CD8-positive, alpha-beta memory T cell (primary cell): ENCODE data around the gene TMEM131L. TPM values are rescaled to one million over a fixed set of nuclear protein-coding genes. Genes with fewer than 3 reads are reported as not detected.
"Not testable (repeated sequence)": the region's sequence is repeated elsewhere in the genome, so short reads cannot be mapped to it uniquely, and the experiment has no call there.

Experiments
- CTCF ChIA-PET: fragments of 350-600 bp; sonication (Branson Sonifier 250); formaldehyde crosslinking; loops from one replicate; lab custom pipeline; 2021; ENCODE audit warnings: antibody characterized with exemption; lab: Charles Lee
- POLR2A ChIA-PET: fragments of 350-600 bp; sonication (Branson Sonifier 250); formaldehyde crosslinking; loops from one replicate; lab custom pipeline; 2021; ENCODE audit warnings: antibody characterized with exemption; lab: Charles Lee
- DNase-seq, 5 donors: peaks; one replicate each; pipeline versions ENCODE4 v3.0.0 to v3.0.0-alpha.2; 2020 to 2022; ENCODE audit warnings: mixed read lengths in 1 of 5
- H3K27ac ChIP-seq: one replicate; pipeline ENCODE4 v1.7.0; 2013; ENCODE audit warnings: low read depth, mild to moderate bottlenecking, low read length, moderate library complexity
- H3K27me3 ChIP-seq: 2 replicates; pipeline ENCODE4 v1.7.0; 2013; ENCODE audit warnings: low read length, mild to moderate bottlenecking; ENCODE audit not compliant: insufficient read depth, poor library complexity, severe bottlenecking
- H3K36me3 ChIP-seq: 2 replicates; pipeline ENCODE4 v1.7.0; 2013; ENCODE audit warnings: mild to moderate bottlenecking, low read length, moderate library complexity; ENCODE audit not compliant: insufficient read depth
- H3K4me1 ChIP-seq: 2 replicates; pipeline ENCODE4 v1.7.0; 2013; ENCODE audit warnings: mild to moderate bottlenecking, low read length, moderate library complexity; ENCODE audit not compliant: insufficient read depth
- H3K4me3 ChIP-seq: 2 replicates; pipeline ENCODE4 v1.7.0; 2013; ENCODE audit warnings: mild to moderate bottlenecking, low read length
- H3K9me3 ChIP-seq: 2 replicates; pipeline ENCODE4 v1.7.0; 2013; ENCODE audit warnings: mild to moderate bottlenecking, low read length
- H3K27ac Mint-ChIP-seq, 8 donors: one replicate each; pipeline ENCODE4 v1.8.0; 2020 to 2021; ENCODE audit warnings: mixed read lengths in 8 of 8, mild to moderate bottlenecking in 6 of 8, inconsistent platforms in 3 of 8, moderate library complexity in 3 of 8
- H3K27me3 Mint-ChIP-seq, 2 donors: one replicate each; pipeline ENCODE4 v1.8.0; 2020 to 2021; ENCODE audit warnings: mixed read lengths in 2 of 2, mild to moderate bottlenecking in 1 of 2, moderate library complexity in 1 of 2
- H3K36me3 Mint-ChIP-seq, 3 donors: one replicate each; pipeline ENCODE4 v1.8.0; 2020 to 2021; ENCODE audit warnings: mixed read lengths in 3 of 3, inconsistent platforms in 1 of 3, mild to moderate bottlenecking in 1 of 3
- H3K4me1 Mint-ChIP-seq, 3 donors: one replicate each; pipeline ENCODE4 v1.8.0; 2020 to 2021; ENCODE audit warnings: mixed read lengths in 3 of 3, inconsistent platforms in 1 of 3, mild to moderate bottlenecking in 1 of 3
- H3K4me3 Mint-ChIP-seq, 7 donors: one replicate each; pipeline ENCODE4 v1.8.0; 2020 to 2021; ENCODE audit warnings: mixed read lengths in 7 of 7, mild to moderate bottlenecking in 6 of 7, moderate library complexity in 4 of 7, inconsistent platforms in 2 of 7
- H3K9me3 Mint-ChIP-seq, 5 donors: one replicate each; pipeline ENCODE4 v1.8.0; 2020 to 2022; ENCODE audit warnings: mixed read lengths in 5 of 5, mild to moderate bottlenecking in 3 of 5, moderate library complexity in 2 of 5, inconsistent platforms in 1 of 5
- polyA plus RNA-seq: library from polyadenylated mRNA; unstranded; fragments of 300-500 nt; fragmentation: Illumina TruSeq; gene quantifications from one replicate; pipeline ENCODE4 v1.2.3, GENCODE V29; 2021
- total RNA-seq, 2 experiments: library from RNA; stranded (reverse); gene quantifications; one replicate each; pipeline ENCODE4 v1.2.3, GENCODE V29; 2021

Gene TMEM131L
- 10 to 100 TPM; 28.1 to 29.6 TPM for total RNA-seq
- 28.6 TPM for polyA plus RNA-seq

DNA sequence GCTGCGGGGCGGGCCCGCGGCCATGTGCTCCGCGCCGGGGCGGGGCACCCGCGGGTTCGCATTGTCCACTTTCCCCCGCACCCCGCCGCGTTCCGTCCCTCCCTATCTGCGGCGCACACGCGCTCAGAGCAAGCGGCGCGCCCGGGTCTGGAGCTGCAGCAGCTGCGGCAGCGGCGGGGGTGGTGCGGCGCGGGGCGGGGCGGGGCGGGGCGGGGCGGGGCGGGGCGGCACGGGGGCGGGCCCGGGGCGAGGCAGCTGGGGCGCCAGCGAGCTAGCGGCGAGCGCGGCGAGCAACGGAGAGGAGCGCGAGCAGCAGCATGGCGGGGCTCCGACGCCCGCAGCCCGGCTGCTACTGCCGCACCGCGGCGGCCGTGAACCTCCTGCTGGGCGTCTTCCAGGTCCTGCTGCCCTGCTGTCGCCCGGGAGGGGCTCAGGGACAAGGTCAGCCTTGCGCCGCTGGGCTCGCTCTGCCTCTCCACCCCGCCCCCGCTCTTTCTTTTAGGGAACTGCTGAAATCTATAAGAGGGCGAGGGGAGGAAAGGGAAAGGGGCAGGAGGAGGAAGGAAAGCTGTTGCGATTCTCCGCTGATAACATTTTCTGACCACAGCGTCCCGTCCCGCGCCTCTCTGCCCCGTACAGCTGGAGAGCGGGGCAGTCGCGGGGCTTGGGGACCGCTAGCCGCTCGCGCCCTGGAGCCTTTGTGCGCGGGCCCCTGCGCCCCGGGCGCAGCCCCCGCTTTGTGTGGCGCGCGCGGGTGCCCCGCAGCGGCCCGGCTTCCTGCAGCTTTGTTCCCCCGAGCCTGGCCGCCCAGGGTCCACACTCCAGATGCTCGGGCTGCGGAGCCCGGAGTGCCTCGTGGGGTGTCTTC lies at the start of gene TMEM131L:
Gene TMEM131L, plus strand, starts transcription at position 280 of the 868 bp plus-strand sequence. Its CDS starts 38 bp downstream, at position 318.
- Histone ChIP-seq H3K27me3 (no peaks in the 10 kb centered on the region), H3K4me3 (peak within 1 kb of the TSS; percentile 84), H3K9me3 (no peaks in the 10 kb centered on the region), H3K27ac (peak within 1 kb of the TSS; percentile 77), H3K4me1 (peaks cover 33% of the 10 kb centered on the region), H3K36me3 (no peaks in the 10 kb centered on the region)
- POLR2A ChIA-PET = interaction anchor here (0.6 to 2.2 kb wide), 13 partner anchors 11 to 121 kb away, joined by 3 to 16 read pairs (median 5); no protein-coding TSS in a partner anchor
- H3K4me1 Mint-ChIP-seq = peaks cover 45 to 53% (median 50%) of the 10 kb centered on the region in 3 donors
- H3K4me3 Mint-ChIP-seq = peak within 1 kb of the TSS; percentile 94 to 98 (median 96)
- H3K36me3 Mint-ChIP-seq = peaks cover 0 to 27% (median 2%) of the 10 kb centered on the region in 3 donors
- peak; percentile 59 to 79 (median 74) for DNase-seq
- no peaks in the 10 kb centered on the region for H3K9me3 Mint-ChIP-seq
- peaks cover 0 to 3% of the 10 kb centered on the region in 2 donors for H3K27me3 Mint-ChIP-seq
- peak within 1 kb of the TSS; percentile 89 to 99 (median 97) for H3K27ac Mint-ChIP-seq
- CTCF ChIA-PET = interaction anchor here (0.8 to 4.7 kb wide), 27 partner anchors 11 to 121 kb away, joined by 3 to 70 read pairs (median 5); partner anchors contain the start of gene MND1

DNA sequence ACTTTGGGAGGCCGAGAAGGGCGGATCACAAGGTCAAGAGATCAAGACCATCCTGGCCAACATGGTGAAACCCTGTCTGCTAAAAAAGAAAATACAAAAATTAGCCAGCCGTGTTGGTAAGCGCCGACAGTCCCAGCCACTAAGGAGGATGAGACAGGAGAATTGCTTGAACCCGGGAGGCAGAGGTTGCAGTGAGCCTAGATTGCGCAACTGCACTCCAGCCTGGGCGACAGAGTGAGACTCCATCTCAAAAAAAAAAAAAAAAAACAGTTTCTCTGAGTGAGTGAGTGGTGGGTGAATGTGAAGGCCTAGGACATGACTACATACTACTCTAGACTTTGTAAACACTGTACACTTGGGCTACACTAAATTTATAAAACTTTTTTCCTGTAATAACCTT lies 49.7 kb upstream of the TMEM131L start:
- CTCF ChIA-PET = interaction anchor here (0.7 to 1.3 kb wide), 2 partner anchors 28 to 51 kb away, joined by 3 read pairs; no protein-coding TSS in a partner anchor

GRCh38 chr4:153418121-153418520 lies 48.0 kb upstream of the TMEM131L start:
- Mint-ChIP-seq H3K27ac (no peak overlapping the region), H3K9me3 (no peaks in the 10 kb centered on the region), H3K36me3 (no peaks in the 10 kb centered on the region), H3K27me3 (peaks cover 0 to 1% of the 10 kb centered on the region in 2 donors), H3K4me1 (peaks cover 5 to 6% (median 5%) of the 10 kb centered on the region in 3 donors), H3K4me3 (no peak overlapping the region)
- no peak overlapping the region for H3K4me3 ChIP-seq
- no peaks in the 10 kb centered on the region for H3K9me3 ChIP-seq
- ChIA-PET POLR2A (no interaction called here), CTCF (interaction anchor here (1.3 to 1.5 kb wide), 2 partner anchors 8 to 15 kb away, joined by 3 to 4 read pairs; no protein-coding TSS in a partner anchor)
- no peak overlapping the region for H3K27ac ChIP-seq
- H3K4me1 ChIP-seq = no peaks in the 10 kb centered on the region
- no peaks in the 10 kb centered on the region for H3K36me3 ChIP-seq
- H3K27me3 ChIP-seq = no peaks in the 10 kb centered on the region
- no peak for DNase-seq

More for the DNA sequence above, 49.7 kb upstream of the TMEM131L start:
- H3K36me3 ChIP-seq, H3K9me3 ChIP-seq, H3K36me3 Mint-ChIP-seq, H3K4me3 ChIP-seq, H3K27me3 ChIP-seq, H3K4me1 ChIP-seq, H3K4me1 Mint-ChIP-seq, POLR2A ChIA-PET, H3K4me3 Mint-ChIP-seq, DNase-seq, H3K27ac ChIP-seq, H3K27me3 Mint-ChIP-seq, H3K27ac Mint-ChIP-seq, H3K9me3 Mint-ChIP-seq: not testable (repeated sequence)

DNA sequence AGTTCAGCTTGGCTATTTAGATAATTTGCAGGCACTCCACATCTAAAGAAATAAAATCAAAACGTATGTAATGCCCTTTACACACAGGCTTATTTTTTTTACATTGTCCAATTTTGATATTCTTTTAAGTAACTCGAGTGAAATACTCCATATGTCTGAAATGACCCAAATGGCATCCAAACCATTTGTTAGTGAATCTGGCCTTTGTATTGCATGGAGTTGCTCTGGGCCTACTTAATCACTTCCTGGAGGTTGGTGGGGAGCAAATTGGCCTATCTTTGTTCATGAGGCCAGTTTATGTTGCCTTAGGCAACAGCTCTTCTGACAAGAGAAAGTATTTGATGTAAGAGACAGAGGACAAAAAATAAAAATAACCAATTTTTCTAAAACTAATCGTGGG lies 47.6 kb upstream of the TMEM131L start:
- H3K4me1 Mint-ChIP-seq = peaks cover 5 to 6% (median 5%) of the 10 kb centered on the region in 3 donors
- Histone ChIP-seq H3K36me3 (no peaks in the 10 kb centered on the region), H3K4me1 (no peaks in the 10 kb centered on the region), H3K9me3 (no peaks in the 10 kb centered on the region), H3K4me3 (no peak overlapping the region), H3K27ac (no peak overlapping the region), H3K27me3 (no peaks in the 10 kb centered on the region)
- H3K27ac Mint-ChIP-seq = no peak overlapping the region
- DNase-seq = no peak
- H3K36me3 Mint-ChIP-seq = no peaks in the 10 kb centered on the region
- peaks cover 0 to 1% of the 10 kb centered on the region in 2 donors for H3K27me3 Mint-ChIP-seq
- H3K9me3 Mint-ChIP-seq = no peaks in the 10 kb centered on the region
- CTCF ChIA-PET = interaction anchor here (1.3 to 1.5 kb wide), 2 partner anchors 8 to 14 kb away, joined by 3 to 4 read pairs; no protein-coding TSS in a partner anchor
- POLR2A ChIA-PET = no interaction called here
- no peak overlapping the region for H3K4me3 Mint-ChIP-seq

DNA sequence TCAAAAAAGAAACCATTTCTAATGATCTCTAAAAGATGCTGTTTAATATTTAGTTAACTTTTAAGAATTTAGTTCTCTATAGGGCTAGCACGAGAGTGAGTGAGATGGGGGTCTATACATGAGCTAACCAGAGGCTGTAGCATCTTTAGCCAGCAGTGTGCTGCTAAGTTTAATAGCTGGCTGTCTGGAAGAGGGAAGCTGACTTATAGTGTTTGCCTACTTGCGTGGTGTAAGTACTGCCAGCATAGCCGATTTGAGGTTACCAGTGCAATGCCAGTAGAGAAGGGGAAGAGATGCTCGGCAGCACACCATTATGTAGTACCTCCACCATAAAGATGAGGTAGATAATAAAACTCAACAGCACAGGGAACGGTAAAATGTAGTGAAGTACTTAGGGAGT lies 47.1 kb upstream of the TMEM131L start:
- Mint-ChIP-seq H3K27me3 (no peaks in the 10 kb centered on the region), H3K4me1 (peaks cover 5 to 6% (median 5%) of the 10 kb centered on the region in 3 donors), H3K4me3 (no peak overlapping the region), H3K27ac (no peak overlapping the region), H3K9me3 (no peaks in the 10 kb centered on the region), H3K36me3 (no peaks in the 10 kb centered on the region)
- H3K36me3 ChIP-seq = no peaks in the 10 kb centered on the region
- H3K27ac ChIP-seq = no peak overlapping the region
- H3K27me3 ChIP-seq = no peaks in the 10 kb centered on the region
- ChIA-PET POLR2A (no interaction called here), CTCF (interaction anchor here (1.3 to 1.5 kb wide), 2 partner anchors 7 to 14 kb away, joined by 3 to 4 read pairs; no protein-coding TSS in a partner anchor)
- DNase-seq = no peak
- H3K4me1 ChIP-seq = no peaks in the 10 kb centered on the region
- H3K9me3 ChIP-seq = no peaks in the 10 kb centered on the region
- H3K4me3 ChIP-seq = no peak overlapping the region

DNA sequence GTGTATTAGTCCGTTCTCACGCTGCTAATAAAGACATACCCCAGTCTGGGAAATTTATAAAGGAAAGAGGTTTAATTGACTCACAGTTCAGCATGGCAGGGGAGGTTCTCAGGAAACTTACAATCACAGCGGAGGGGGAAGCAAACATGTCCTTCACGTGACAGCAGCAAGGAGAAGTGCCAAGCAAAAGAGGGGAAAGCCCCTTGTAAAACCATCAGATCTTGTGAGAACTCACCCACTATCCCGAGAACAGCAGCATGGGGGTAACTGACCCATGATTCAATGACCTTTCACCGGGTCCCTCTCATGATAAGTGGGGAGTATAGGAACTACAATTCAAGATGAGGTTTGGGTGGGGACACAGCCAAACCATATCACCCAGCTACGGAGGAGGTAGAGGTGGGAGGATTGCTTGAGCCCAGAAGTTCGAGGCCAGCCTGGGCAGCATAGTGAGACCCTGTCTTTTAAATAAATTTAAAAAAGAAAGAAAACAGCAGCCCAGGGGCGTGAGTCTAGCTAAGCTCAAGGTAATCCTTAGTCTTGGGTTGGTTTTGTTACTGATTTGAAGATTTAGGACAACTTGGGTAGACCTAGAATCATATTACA lies 46.4 kb upstream of the TMEM131L start:
- ChIA-PET CTCF (interaction anchor here (1.7 kb wide), 1 partner anchor 152 kb away, joined by 4 read pairs; no protein-coding TSS in a partner anchor), POLR2A (no interaction called here)
- DNase-seq = no peak
- H3K27me3 ChIP-seq = no peaks in the 10 kb centered on the region
- Mint-ChIP-seq H3K9me3 (no peaks in the 10 kb centered on the region), H3K27ac (no peak overlapping the region), H3K36me3 (no peaks in the 10 kb centered on the region), H3K4me1 (peaks cover 5 to 6% (median 5%) of the 10 kb centered on the region in 3 donors), H3K27me3 (no peaks in the 10 kb centered on the region), H3K4me3 (no peak overlapping the region)
- no peaks in the 10 kb centered on the region for H3K4me1 ChIP-seq
- no peaks in the 10 kb centered on the region for H3K9me3 ChIP-seq
- H3K27ac ChIP-seq = no peak overlapping the region
- H3K4me3 ChIP-seq = no peak overlapping the region
- H3K36me3 ChIP-seq = no peaks in the 10 kb centered on the region

- ChIA-PET POLR2A (no interaction called here), CTCF (interaction anchor here (1.7 kb wide), 1 partner anchor 151 kb away, joined by 4 read pairs; no protein-coding TSS in a partner anchor)
- Mint-ChIP-seq H3K9me3 (no peaks in the 10 kb centered on the region), H3K27ac (no peak overlapping the region), H3K4me3 (no peak overlapping the region), H3K27me3 (no peaks in the 10 kb centered on the region), H3K4me1 (peaks cover 5 to 6% (median 5%) of the 10 kb centered on the region in 3 donors), H3K36me3 (no peaks in the 10 kb centered on the region)
- H3K27ac ChIP-seq = no peak overlapping the region
- H3K36me3 ChIP-seq = no peaks in the 10 kb centered on the region
- no peaks in the 10 kb centered on the region for H3K9me3 ChIP-seq
- H3K4me1 ChIP-seq = no peaks in the 10 kb centered on the region
- H3K27me3 ChIP-seq = no peaks in the 10 kb centered on the region
- H3K4me3 ChIP-seq = no peak overlapping the region
- DNase-seq = no peak
These were observed 45.8 kb upstream of the TMEM131L start for GRCh38 chr4:153420361-153420760.
